HG03575 (cell line): ENCODE results near the gene PROCA1.

Source experiments
- ATAC-seq: cut with Tn5 transposase; IDR thresholded peaks from one replicate; pipeline ENCODE4 v1.9.1; 2021; ENCODE audit not compliant: unreplicated experiment, insufficient number of reproducible peaks, low FRiP score; ENCODE audit errors: extremely low read depth

Gene PROCA1

DNA sequence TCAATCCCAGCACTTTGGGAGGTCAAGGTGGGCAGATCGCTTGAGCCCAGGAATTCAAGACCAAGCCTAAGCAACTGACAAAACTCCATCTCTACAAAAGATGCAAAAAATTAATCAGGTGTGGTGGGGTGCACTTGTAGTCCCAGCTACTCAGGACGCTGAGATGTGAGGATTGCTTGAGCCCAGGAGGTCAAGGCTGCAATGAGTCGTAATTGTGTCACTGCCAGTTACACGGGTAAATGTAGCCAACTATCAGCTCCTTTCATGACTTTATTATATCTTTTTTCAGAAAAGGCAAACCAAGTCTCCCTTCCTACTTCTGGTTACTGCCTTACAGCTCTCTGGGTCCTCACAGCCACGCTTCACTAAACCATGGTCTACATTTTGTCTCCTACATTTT, 53.9 kb downstream of the PROCA1 start:
- ATAC-seq: no peak

GRCh38 chr17:28655160-28655559, 56.5 kb downstream of the PROCA1 start:
- ATAC-seq: no peak
